ENCODE measurements around the gene LIG1.
A peak's percentile ranks its signal among the peaks of the same experiment; 100 is the strongest.

LIG1 gene

GRCh38 chr19:48121066-48121465, 49.1 kb downstream of the LIG1 start:
- ChIA-PET CTCF (interaction anchor here (0.7 kb wide), 1 partner anchor 170 kb away, joined by 3 read pairs; no protein-coding TSS in a partner anchor), POLR2A (ENCODE audit: low non-redundant PET) (no interaction called here)
- H3K27ac ChIP-seq = peak overlapping the region; percentile 59; the same call in 1 of the 2 replicates
- no peak for DNase-seq (ENCODE audit: low spot score)
- no peak for TF ChIP-seq CTCF (conservative IDR thresholded peaks at IDR 0.05; ENCODE audit: low read depth)

DNA sequence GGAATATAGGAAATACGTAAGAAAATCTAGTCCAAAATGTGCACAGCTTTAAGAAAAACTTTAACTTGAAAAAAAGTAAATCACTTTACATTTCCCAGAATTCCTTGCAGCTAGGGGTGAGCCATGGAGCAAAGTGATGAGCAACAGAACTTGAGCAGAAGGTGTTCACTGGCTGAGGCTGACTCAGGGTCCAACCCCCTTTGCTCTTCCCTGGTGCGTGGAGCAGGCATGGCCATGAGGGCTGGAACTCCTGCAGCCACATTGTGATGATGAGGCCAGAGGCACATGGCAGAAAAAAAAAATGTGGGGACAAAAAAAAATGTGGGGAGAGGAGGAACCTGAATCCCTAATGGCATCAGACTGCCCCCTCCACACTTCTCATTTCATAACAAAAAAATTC, 49.6 kb downstream of the LIG1 start:
- POLR2A ChIA-PET (ENCODE audit: low non-redundant PET) = no interaction called here

GRCh38 chr19:48118131-48118517, 52.0 kb downstream of the LIG1 start:
- ChIA-PET POLR2A (ENCODE audit: low non-redundant PET) (no interaction called here), CTCF (interaction anchor here (0.6 kb wide), 1 partner anchor 12 kb away, joined by 4 read pairs; no protein-coding TSS in a partner anchor)
- TF ChIP-seq CTCF (conservative IDR thresholded peaks at IDR 0.05; ENCODE audit: low read depth) = no peak
- DNase-seq (ENCODE audit: low spot score) = no peak
- no peak overlapping the region for H3K27ac ChIP-seq

More for the DNA sequence above, 49.6 kb downstream of the LIG1 start:
- CTCF ChIA-PET = interaction anchor here (0.7 kb wide), 1 partner anchor 170 kb away, joined by 3 read pairs; no protein-coding TSS in a partner anchor
- H3K27ac ChIP-seq = no peak overlapping the region
- TF ChIP-seq CTCF (conservative IDR thresholded peaks at IDR 0.05; ENCODE audit: low read depth) = no peak
- DNase-seq (ENCODE audit: low spot score) = no peak

DNA sequence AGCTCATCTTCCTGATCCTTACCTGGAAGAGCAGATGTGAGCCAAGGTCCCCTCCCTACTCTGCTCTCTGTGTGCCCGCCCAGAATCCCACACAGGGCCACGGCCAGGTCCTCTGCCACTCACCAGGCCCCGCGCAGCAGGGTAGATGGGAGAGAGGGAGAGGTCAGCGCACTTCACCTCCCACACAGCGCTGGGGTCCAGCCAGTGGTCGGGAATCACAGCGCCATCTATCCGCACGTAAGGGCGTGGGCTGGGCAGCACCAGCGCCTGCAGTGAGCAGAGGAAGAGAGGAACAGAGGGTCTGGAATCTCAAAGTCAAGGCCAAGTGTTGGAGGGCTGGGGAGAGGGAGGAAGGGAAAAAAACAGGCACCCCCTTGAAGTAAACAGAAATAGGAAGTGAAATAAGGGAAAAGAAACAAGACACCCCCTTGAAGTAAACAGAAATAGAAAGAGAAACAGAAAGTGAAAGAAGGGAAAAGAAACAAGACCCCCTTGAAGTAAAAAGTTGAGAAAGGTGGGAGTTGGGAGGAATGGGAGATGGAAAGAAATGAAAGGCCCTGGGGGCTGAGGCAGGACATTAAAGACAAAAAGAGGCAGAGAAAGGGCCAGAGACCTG, 52.5 kb downstream of the LIG1 start:
- no peak for DNase-seq (ENCODE audit: low spot score)
- POLR2A ChIA-PET (ENCODE audit: low non-redundant PET) = interaction anchor here (0.7 kb wide), 1 partner anchor 9 kb away, joined by 3 read pairs; no protein-coding TSS in a partner anchor
- CTCF ChIA-PET = no interaction called here
- TF ChIP-seq CTCF (conservative IDR thresholded peaks at IDR 0.05; ENCODE audit: low read depth) = no peak
- H3K27ac ChIP-seq = no peak overlapping the region

GRCh38 chr19:48113190-48113917, 56.8 kb downstream of the LIG1 start:
- TF ChIP-seq CTCF (conservative IDR thresholded peaks at IDR 0.05; ENCODE audit: low read depth) = no peak
- H3K27ac ChIP-seq = no peak overlapping the region
- CTCF ChIA-PET = no interaction called here
- POLR2A ChIA-PET (ENCODE audit: low non-redundant PET) = no interaction called here
- DNase-seq (ENCODE audit: low spot score) = no peak

- TF ChIP-seq CTCF (conservative IDR thresholded peaks at IDR 0.05; ENCODE audit: low read depth) = no peak
- peak overlapping the region; percentile 74 for H3K27ac ChIP-seq
- ChIA-PET CTCF (interaction anchor here (1.0 kb wide), 1 partner anchor 148 kb away, joined by 5 read pairs; no protein-coding TSS in a partner anchor), POLR2A (ENCODE audit: low non-redundant PET) (no interaction called here)
- no peak for DNase-seq (ENCODE audit: low spot score)
Measured at GRCh38 chr19:48111280-48111679, 58.9 kb downstream of the LIG1 start.
